Endothelial cell of umbilical vein (primary cell): ENCODE data around the gene IQCN. TPM values are rescaled to one million over a fixed set of nuclear protein-coding genes. Genes with fewer than 3 reads are reported as not detected.
A peak's percentile ranks its signal among the peaks of the same experiment; 100 is the strongest.

Experiments
- BruUV-seq: library from RNA; stranded (reverse); fragments of 400-500 nt; replicated peaks from 2 replicates; lab custom pipeline; 2021; lab: Mats Ljungman, UMichigan
- CTCF ChIA-PET: fragments of 300-600, 350-600 bp; sonication (Branson Sonifier 250); formaldehyde crosslinking; loops from one replicate; lab custom pipeline; 2021; ENCODE audit warnings: antibody characterized with exemption, inconsistent platforms; lab: Charles Lee
- POLR2A ChIA-PET: fragments of 300-600, 350-600 bp; sonication (Branson Sonifier 250); formaldehyde crosslinking; loops from one replicate; lab custom pipeline; 2021; ENCODE audit warnings: antibody characterized with exemption, inconsistent platforms; lab: Charles Lee
- DNase-seq: peaks from one replicate; pipeline ENCODE4 v3.0.0-alpha.2; 2011; ENCODE audit warnings: low read depth, low spot score
- FAIRE-seq: peaks from 2 replicates; lab custom pipeline; 2011; peaks lifted over from hg19 to GRCh38; lab: Jason Lieb, UNC
- H2AFZ ChIP-seq: 2 replicates; pipeline ENCODE4 v1.6.0; 2012; ENCODE audit warnings: low read depth, low read length, control low read depth, inconsistent platforms
- H3K27ac ChIP-seq: 2 replicates; pipeline ENCODE4 v1.5.1; 2011; ENCODE audit warnings: low read depth, mild to moderate bottlenecking, control low read depth, low read length, moderate library complexity; ENCODE audit not compliant: insufficient read depth
- H3K27me3 ChIP-seq, 2 experiments: 2 replicates each; pipeline versions ENCODE4 v1.6.0 to v1.6.1; 2011; ENCODE audit warnings: low read length in 2 of 2, mixed read lengths in 1 of 2; ENCODE audit not compliant: control insufficient read depth in 2 of 2, insufficient read depth in 2 of 2
- H3K36me3 ChIP-seq, 2 experiments: 2 replicates in 1 of 2; 3 replicates in 1 of 2; pipeline ENCODE4 v1.5.1; 2011; ENCODE audit warnings: low read length in 2 of 2, mild to moderate bottlenecking in 1 of 2, moderate library complexity in 1 of 2; ENCODE audit not compliant: control insufficient read depth in 2 of 2, insufficient read depth in 2 of 2; ENCODE audit errors: extremely low read depth in 1 of 2
- H3K4me1 ChIP-seq: 3 replicates; pipeline ENCODE4 v1.5.1; 2011; ENCODE audit warnings: mild to moderate bottlenecking, low read length; ENCODE audit not compliant: control insufficient read depth, insufficient read depth; ENCODE audit errors: extremely low read depth
- H3K4me2 ChIP-seq: 2 replicates; pipeline ENCODE4 v1.6.1; 2011; ENCODE audit warnings: low read length, control low read depth, mixed read lengths; ENCODE audit not compliant: insufficient read depth
- H3K4me3 ChIP-seq, 3 experiments: fragments of 200-600 bp in 1 of 3; sonication (generic), shearing (Covaris generic) in 1 of 3; replicated peaks in 1 of 3; 2 replicates each; pipeline ENCODE4 v1.5.1; 2011 to 2016; ENCODE audit warnings: control low read depth in 3 of 3, low read length in 3 of 3, mild to moderate bottlenecking in 2 of 3, inconsistent platforms in 1 of 3, low read depth in 1 of 3, moderate library complexity in 1 of 3; ENCODE audit not compliant: insufficient read depth in 1 of 3
- H3K79me2 ChIP-seq: 2 replicates; pipeline ENCODE4 v1.6.0; 2012; ENCODE audit warnings: low read length, inconsistent platforms; ENCODE audit not compliant: control insufficient read depth, insufficient read depth
- H3K9ac ChIP-seq: replicated peaks from 2 replicates; pipeline ENCODE3; 2011; ENCODE audit warnings: low read length, control low read depth; ENCODE audit not compliant: insufficient read depth; ENCODE audit errors: extremely low read depth
- H3K9me1 ChIP-seq: replicated peaks from 3 replicates; pipeline ENCODE4 v1.6.0; 2011; ENCODE audit warnings: mild to moderate bottlenecking, low read length; ENCODE audit not compliant: control insufficient read depth, insufficient read depth; ENCODE audit errors: extremely low read depth
- H3K9me3 ChIP-seq: replicated peaks from 2 replicates; pipeline ENCODE4 v1.5.1; 2012; ENCODE audit warnings: low read length, inconsistent platforms; ENCODE audit not compliant: control insufficient read depth, insufficient read depth
- H4K20me1 ChIP-seq: replicated peaks from 2 replicates; pipeline ENCODE3; 2011; ENCODE audit warnings: mild to moderate bottlenecking, low read length; ENCODE audit not compliant: control insufficient read depth, insufficient read depth; ENCODE audit errors: extremely low read depth
- CTCF ChIP-seq, 2 donors: IDR thresholded peaks; 1 replicate in 1 of 2; 2 replicates in 1 of 2; pipeline ENCODE4 v1.5.1; 2011; ENCODE audit warnings: low read length in 2 of 2, mild to moderate bottlenecking in 2 of 2, moderate library complexity in 2 of 2, control low read depth in 1 of 2, inconsistent platforms in 1 of 2, low read depth in 1 of 2; ENCODE audit not compliant: insufficient read depth in 1 of 2; ENCODE audit errors: extremely low read depth in 1 of 2
- EZH2 ChIP-seq: IDR thresholded peaks from 2 replicates; pipeline ENCODE4 v1.6.1; 2012; ENCODE audit warnings: borderline replicate concordance, low read depth, mild to moderate bottlenecking, moderate library complexity, low read length, inconsistent platforms; ENCODE audit not compliant: severe bottlenecking
- FOS ChIP-seq: IDR thresholded peaks from 2 replicates; pipeline ENCODE4 v1.6.1; 2011; ENCODE audit warnings: mild to moderate bottlenecking, low read length, moderate library complexity, borderline replicate concordance; ENCODE audit not compliant: insufficient read depth
- GATA2 ChIP-seq: IDR thresholded peaks from 2 replicates; pipeline ENCODE4 v1.7.0; 2011; ENCODE audit warnings: low read depth, mild to moderate bottlenecking, moderate library complexity, mixed read lengths, low read length; ENCODE audit not compliant: insufficient read length, insufficient read depth
- JUN ChIP-seq: IDR thresholded peaks from 2 replicates; pipeline ENCODE4 v1.6.1; 2011; ENCODE audit warnings: borderline replicate concordance, low read depth; ENCODE audit not compliant: insufficient read length, insufficient read depth
- MAX ChIP-seq: IDR thresholded peaks from 2 replicates; pipeline ENCODE4 v1.6.1; 2011; ENCODE audit not compliant: insufficient read depth, insufficient read length
- MYC ChIP-seq: IDR thresholded peaks from one replicate; pipeline ENCODE4 v1.6.1; 2011; ENCODE audit warnings: mild to moderate bottlenecking, low read depth, low read length
- POLR2A ChIP-seq: IDR thresholded peaks from 2 replicates; pipeline ENCODE4 v1.6.1; 2012; ENCODE audit warnings: low read depth, mild to moderate bottlenecking, control low read depth, low read length
- POLR2AphosphoS5 ChIP-seq: IDR thresholded peaks from 2 replicates; pipeline ENCODE4 v1.6.1; 2012; ENCODE audit warnings: low read depth, mild to moderate bottlenecking, control low read depth, low read length, moderate library complexity; ENCODE audit not compliant: insufficient read depth
- dilution Hi-C: fragments of 300-500 bp; cut with MboI; formaldehyde crosslinking; loops from one replicate; pipeline ENCODE4 v1.15.0; 2019; ENCODE audit warnings: low sequenced_read_pairs; ENCODE audit not compliant: extremely low pct_ligation_motif_present
- intact Hi-C: fragments of 100-400 bp; cut with micrococcal nuclease; formaldehyde crosslinking; loops from one replicate; pipeline ENCODE4 v1.10.0; 2022
- polyA plus RNA-seq, 4 experiments: library from polyadenylated mRNA; depleted of rRNA in 3 of 4; stranded (reverse) in 3 of 4; unstranded in 1 of 4; fragments of >200 nt; gene quantifications; 2 replicates each; pipeline versions ENCODE4 v1.2.1 to v1.2.3, GENCODE V29; 2011 to 2012; ENCODE audit warnings: missing spikeins in 1 of 4
- total RNA-seq: library from RNA; stranded (reverse); gene quantifications from 2 replicates; pipeline ENCODE4 v1.2.3, GENCODE V29; 2021

IQCN gene
- total and polyA plus RNA-seq, 2 donors (not counting 3 experiments of a cell fraction or from before 2014, with no cell fraction given): 1.5 to 3.0 TPM

- DNase-seq (peak; percentile 39), FAIRE-seq (peak; percentile 87)
- Histone ChIP-seq H3K9me3 (no peaks in the 10 kb centered on the region), H4K20me1 (no peaks in the 10 kb centered on the region), H2AFZ (no peak overlapping the region), H3K4me2 (peak overlapping the region; percentile 42), H3K4me1 (peaks cover 54% of the 10 kb centered on the region), H3K27ac (peak overlapping the region; percentile 73), H3K27me3 (no peaks in the 10 kb centered on the region), H3K9me1 (no peaks in the 10 kb centered on the region), H3K79me2 (peaks cover 30% of the 10 kb centered on the region), H3K4me3 (no peak overlapping the region), H3K9ac (no peak overlapping the region), H3K36me3 (no peaks in the 10 kb centered on the region)
- intact Hi-C loops (loop anchor here (10.0 kb wide), 1 partner anchor 206 kb away; no protein-coding TSS in a partner anchor), dilution Hi-C loops (no loop called here)
- ChIA-PET CTCF (interaction anchor here (0.9 to 3.9 kb wide), 6 partner anchors 8 to 113 kb away, joined by 3 to 207 read pairs (median 4); partner anchors contain the start of gene JUND), POLR2A (interaction anchor here (0.6 to 5.3 kb wide), 5 partner anchors 16 to 40 kb away, joined by 3 to 113 read pairs (median 4); partner anchors contain the start of gene JUND)
- no TSS peak for BruUV-seq
- TF ChIP-seq EZH2 (no peak), MAX (no peak), MYC (no peak), POLR2AphosphoS5 (no peak), POLR2A (no peak), JUN (no peak), CTCF (IDR thresholded peaks at IDR 0.05; ENCODE audit: extremely low read depth in 1 of 2, insufficient read depth in 1 of 2, low read depth in 1 of 2, low read length in 2 of 2) (no peak), FOS (no peak), GATA2 (no peak)
Observed at GRCh38 chr19:18320865-18321733, 46.8 kb upstream of the IQCN start.
